ENCODE results near the gene TBC1D14. TPM values are rescaled to one million over a fixed set of nuclear protein-coding genes. Genes with fewer than 3 reads are reported as not detected.

Gene TBC1D14
- total and polyA plus RNA-seq, 4 donors = 15.1 to 60.1 (median 46.4) TPM

DNA sequence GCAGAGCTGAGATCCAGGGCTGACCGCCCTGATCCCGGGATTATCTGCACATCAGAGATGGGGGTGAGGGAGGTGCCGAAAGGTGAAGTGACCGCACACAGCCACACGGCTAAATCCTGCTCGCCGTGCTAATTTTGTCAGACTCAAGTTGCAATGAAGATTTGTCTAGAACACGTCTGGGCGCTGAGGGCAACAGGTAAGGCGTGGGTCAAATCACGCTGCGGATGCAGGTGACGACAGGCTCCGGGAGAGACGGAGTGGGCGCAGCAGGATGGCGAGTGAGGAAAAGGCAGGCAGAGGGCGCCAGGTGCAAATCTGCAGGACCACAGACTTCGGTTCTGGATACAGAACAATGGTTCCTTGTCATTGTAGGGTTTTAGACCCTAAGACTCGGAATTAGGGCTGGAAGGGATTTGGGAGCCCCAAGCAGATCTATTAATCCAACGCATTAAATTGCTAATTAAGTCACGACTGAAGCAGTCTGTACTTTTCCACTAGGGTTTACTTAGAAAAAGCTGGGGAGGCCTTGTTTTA, 1.9 kb upstream of the TBC1D14 start:
- Histone ChIP-seq H3K27me3 (ENCODE audit: control insufficient read depth in 3 of 3, insufficient read depth in 3 of 3, low read length in 2 of 3) (no peaks in the 10 kb centered on the region), H3K9me3 (ENCODE audit: control insufficient read depth in 4 of 4, insufficient read depth in 3 of 4, low read length in 3 of 4) (no peaks in the 10 kb centered on the region), H3K4me1 (ENCODE audit: control insufficient read depth in 5 of 5, insufficient read depth in 5 of 5, low read length in 5 of 5) (peaks cover 0 to 25% (median 9%) of the 10 kb centered on the region in 5 donors), H3K9ac (ENCODE audit: insufficient read depth in 1 of 2, low read length in 2 of 2) (no peak overlapping the region), H3K4me3 (no peak overlapping the region), H3K36me3 (ENCODE audit: control insufficient read depth in 4 of 4, insufficient read depth in 4 of 4, low read length in 4 of 4) (no peaks in the 10 kb centered on the region), H3K27ac (ENCODE audit: low read depth in 1 of 2, low read length in 1 of 2) (no peak overlapping the region)
- TF ChIP-seq, protein P1, sequence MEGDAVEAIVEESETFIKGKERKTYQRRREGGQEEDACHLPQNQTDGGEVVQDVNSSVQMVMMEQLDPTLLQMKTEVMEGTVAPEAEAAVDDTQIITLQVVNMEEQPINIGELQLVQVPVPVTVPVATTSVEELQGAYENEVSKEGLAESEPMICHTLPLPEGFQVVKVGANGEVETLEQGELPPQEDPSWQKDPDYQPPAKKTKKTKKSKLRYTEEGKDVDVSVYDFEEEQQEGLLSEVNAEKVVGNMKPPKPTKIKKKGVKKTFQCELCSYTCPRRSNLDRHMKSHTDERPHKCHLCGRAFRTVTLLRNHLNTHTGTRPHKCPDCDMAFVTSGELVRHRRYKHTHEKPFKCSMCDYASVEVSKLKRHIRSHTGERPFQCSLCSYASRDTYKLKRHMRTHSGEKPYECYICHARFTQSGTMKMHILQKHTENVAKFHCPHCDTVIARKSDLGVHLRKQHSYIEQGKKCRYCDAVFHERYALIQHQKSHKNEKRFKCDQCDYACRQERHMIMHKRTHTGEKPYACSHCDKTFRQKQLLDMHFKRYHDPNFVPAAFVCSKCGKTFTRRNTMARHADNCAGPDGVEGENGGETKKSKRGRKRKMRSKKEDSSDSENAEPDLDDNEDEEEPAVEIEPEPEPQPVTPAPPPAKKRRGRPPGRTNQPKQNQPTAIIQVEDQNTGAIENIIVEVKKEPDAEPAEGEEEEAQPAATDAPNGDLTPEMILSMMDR (IDR thresholded peaks at IDR 0.05; ENCODE audit: control extremely low read depth, extremely low read depth) = peak; percentile 16
- WGBS, 2 donors = 23 to 31% methylated on average over 22 of the region's 22 CpGs
- ATAC-seq (ENCODE audit: insufficient read depth, low FRiP score) (no peak), DNase-seq (peak in 1 of 3 donors; percentile 37)

DNA sequence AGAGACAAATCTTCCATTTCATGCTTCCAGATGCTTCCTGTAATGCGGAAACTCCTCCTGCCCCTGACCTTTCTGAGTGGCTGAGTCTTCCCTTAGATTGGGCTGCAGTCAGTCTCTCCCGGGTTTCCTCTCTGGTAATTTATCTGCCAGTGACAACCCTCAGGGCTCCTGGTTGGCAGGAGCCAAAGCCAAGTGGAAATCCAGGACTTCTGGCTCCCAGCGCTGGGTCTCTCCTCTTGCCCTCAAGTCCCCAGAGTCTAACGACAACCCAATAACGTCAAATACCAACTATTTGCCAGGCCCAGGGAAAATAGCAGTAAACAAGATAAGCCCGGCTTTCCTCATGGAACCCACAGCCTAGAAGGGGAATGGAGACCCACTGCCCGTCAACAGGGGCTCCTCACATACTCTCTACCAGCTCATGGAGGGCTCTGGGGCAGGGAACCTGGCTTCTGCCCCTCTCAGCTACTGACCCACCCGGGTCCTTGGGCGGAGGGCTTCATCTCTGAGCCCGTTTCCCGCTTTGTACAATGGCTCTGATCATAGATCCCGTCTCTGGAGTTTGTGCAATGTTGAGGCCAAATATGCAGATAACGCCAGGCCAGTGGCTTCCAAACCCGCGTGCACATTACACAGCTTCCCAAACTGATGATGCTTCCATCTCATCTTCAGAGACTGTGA, 1.1 kb upstream of the TBC1D14 start:
- 25 to 26% methylated on average over 15 of the region's 15 CpGs for whole genome bisulfite sequencing, 2 donors
- no peaks in the 10 kb centered on the region for H3K9me3 ChIP-seq (ENCODE audit: control insufficient read depth in 4 of 4, insufficient read depth in 3 of 4, low read length in 3 of 4)
- TF ChIP-seq, protein P1 (IDR thresholded peaks at IDR 0.05; ENCODE audit: control extremely low read depth, extremely low read depth) = no peak
- DNase-seq (no peak), ATAC-seq (ENCODE audit: insufficient read depth, low FRiP score) (no peak)
- no peaks in the 10 kb centered on the region for H3K27me3 ChIP-seq (ENCODE audit: control insufficient read depth in 3 of 3, insufficient read depth in 3 of 3, low read length in 2 of 3)
- H3K9ac ChIP-seq (ENCODE audit: insufficient read depth in 1 of 2, low read length in 2 of 2) = peak overlapping the region; percentile 55 to 72
- H3K4me3 ChIP-seq = peak overlapping the region; percentile 81
- H3K4me1 ChIP-seq (ENCODE audit: control insufficient read depth in 5 of 5, insufficient read depth in 5 of 5, low read length in 5 of 5) = peaks cover 0 to 25% (median 9%) of the 10 kb centered on the region in 5 donors
- H3K36me3 ChIP-seq (ENCODE audit: control insufficient read depth in 4 of 4, insufficient read depth in 4 of 4, low read length in 4 of 4) = no peaks in the 10 kb centered on the region
- H3K27ac ChIP-seq (ENCODE audit: low read depth in 1 of 2, low read length in 1 of 2) = peak overlapping the region; percentile 95 to 99

DNA sequence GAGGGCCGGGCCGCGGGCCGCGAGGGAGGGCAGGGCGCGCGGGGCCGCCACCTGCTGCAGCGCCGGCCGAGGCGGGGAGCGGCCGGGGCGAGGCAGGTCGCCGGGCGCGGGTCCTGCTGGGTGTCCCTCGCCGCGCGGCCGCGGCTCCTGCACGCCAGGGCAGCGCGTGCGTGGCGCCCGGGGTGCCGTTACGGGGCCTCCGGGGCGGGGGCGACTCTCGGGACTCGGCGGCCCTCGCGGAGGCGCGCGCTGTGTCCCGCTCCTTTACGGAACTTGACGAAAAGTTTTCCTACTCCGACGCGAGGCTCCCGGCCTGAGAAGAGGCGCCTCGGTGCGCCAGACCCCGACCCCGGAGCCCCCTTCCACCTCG, 329 bp downstream of the TBC1D14 start:
- Histone ChIP-seq H3K27me3 (ENCODE audit: control insufficient read depth in 3 of 3, insufficient read depth in 3 of 3, low read length in 2 of 3) (no peaks in the 10 kb centered on the region), H3K4me3 (peak overlapping the region; percentile 81), H3K9ac (ENCODE audit: insufficient read depth in 1 of 2, low read length in 2 of 2) (no peak overlapping the region), H3K9me3 (ENCODE audit: control insufficient read depth in 4 of 4, insufficient read depth in 3 of 4, low read length in 3 of 4) (no peaks in the 10 kb centered on the region), H3K27ac (ENCODE audit: low read depth in 1 of 2, low read length in 1 of 2) (peak overlapping the region; percentile 55 to 78), H3K4me1 (ENCODE audit: control insufficient read depth in 5 of 5, insufficient read depth in 5 of 5, low read length in 5 of 5) (peaks cover 0 to 25% (median 9%) of the 10 kb centered on the region in 5 donors), H3K36me3 (ENCODE audit: control insufficient read depth in 4 of 4, insufficient read depth in 4 of 4, low read length in 4 of 4) (no peaks in the 10 kb centered on the region)
- DNase-seq = no peak
- WGBS, 2 donors = 0% methylated on average over 14 to 58 of the region's 58 CpGs
- no peak for ATAC-seq (ENCODE audit: insufficient read depth, low FRiP score)
- TF ChIP-seq, protein P1 (IDR thresholded peaks at IDR 0.05; ENCODE audit: control extremely low read depth, extremely low read depth) = no peak

All from lung (tissue), 12 donors.